ENCODE data around the gene PREB. TPM values are rescaled to one million over a fixed set of nuclear protein-coding genes. Genes with fewer than 3 reads are reported as not detected.
A peak's percentile ranks its signal among the peaks of the same experiment; 100 is the strongest.
"Not testable (repeated sequence)": the region's sequence is repeated elsewhere in the genome, so short reads cannot be mapped to it uniquely, and the experiment has no call there.

The PREB gene
- total RNA-seq, 1 experiment from 2014 or later: 65.3 TPM

DNA sequence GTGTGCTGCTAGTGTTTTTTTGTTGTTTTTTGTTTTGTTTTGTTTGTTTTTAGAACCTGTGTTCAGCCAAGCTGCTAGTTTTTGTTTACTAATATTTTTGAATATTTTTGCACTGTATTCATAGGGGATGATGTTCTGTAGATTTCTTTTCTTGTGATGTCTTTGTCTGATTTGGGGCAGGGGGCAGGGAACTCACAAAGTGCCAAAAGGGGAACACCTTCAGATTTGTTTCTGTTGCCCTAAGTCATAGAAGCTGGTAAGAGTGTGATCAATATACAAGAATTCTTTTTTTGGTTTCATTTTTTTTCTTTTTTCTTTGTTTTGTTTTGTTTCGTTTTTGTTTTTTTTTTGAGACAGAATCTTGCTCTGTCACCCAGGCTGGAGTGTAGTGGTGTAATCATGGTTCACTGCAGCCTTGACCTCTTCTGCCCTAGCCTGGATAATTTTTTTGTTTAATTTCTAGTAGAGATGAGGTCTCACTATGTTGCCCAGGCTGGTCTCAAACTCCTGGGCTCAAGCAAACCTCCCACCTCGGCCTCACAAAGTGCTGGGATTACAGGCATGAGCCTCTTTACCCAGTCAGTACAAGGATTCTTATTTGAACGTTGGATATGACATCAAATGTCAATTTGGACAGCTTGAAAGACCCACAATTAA is 45.0 kb upstream of the PREB start:
- Mint-ChIP-seq H3K36me3 (ENCODE audit: insufficient read depth, unreplicated experiment) (no peaks in the 10 kb centered on the region), H3K27ac (ENCODE audit: unreplicated experiment) (no peak overlapping the region), H3K4me3 (ENCODE audit: unreplicated experiment) (no peak overlapping the region), H3K27me3 (ENCODE audit: insufficient read depth, unreplicated experiment) (no peaks in the 10 kb centered on the region), H3K4me1 (ENCODE audit: low read depth, unreplicated experiment) (peaks cover 8% of the 10 kb centered on the region), H3K9me3 (ENCODE audit: unreplicated experiment) (no peaks in the 10 kb centered on the region)
- no peaks in the 10 kb centered on the region for H3K9me3 ChIP-seq
- no peak for DNase-seq
- BruUV-seq (replicated peaks): no TSS peak
- CTCF ChIA-PET: no interaction called here
- TF ChIP-seq, protein P1, sequence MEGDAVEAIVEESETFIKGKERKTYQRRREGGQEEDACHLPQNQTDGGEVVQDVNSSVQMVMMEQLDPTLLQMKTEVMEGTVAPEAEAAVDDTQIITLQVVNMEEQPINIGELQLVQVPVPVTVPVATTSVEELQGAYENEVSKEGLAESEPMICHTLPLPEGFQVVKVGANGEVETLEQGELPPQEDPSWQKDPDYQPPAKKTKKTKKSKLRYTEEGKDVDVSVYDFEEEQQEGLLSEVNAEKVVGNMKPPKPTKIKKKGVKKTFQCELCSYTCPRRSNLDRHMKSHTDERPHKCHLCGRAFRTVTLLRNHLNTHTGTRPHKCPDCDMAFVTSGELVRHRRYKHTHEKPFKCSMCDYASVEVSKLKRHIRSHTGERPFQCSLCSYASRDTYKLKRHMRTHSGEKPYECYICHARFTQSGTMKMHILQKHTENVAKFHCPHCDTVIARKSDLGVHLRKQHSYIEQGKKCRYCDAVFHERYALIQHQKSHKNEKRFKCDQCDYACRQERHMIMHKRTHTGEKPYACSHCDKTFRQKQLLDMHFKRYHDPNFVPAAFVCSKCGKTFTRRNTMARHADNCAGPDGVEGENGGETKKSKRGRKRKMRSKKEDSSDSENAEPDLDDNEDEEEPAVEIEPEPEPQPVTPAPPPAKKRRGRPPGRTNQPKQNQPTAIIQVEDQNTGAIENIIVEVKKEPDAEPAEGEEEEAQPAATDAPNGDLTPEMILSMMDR (IDR thresholded peaks at IDR 0.05; ENCODE audit: insufficient read depth in 1 of 2, low read depth in 1 of 2, low read length in 1 of 2, severe bottlenecking in 1 of 2, unreplicated experiment in 1 of 2): no peak
- no peak overlapping the region for H3K4me3 ChIP-seq (ENCODE audit: low read depth, low read length)
- peaks cover 5% of the 10 kb centered on the region for H3K4me1 ChIP-seq
- H3K36me3 ChIP-seq (ENCODE audit: control insufficient read depth, insufficient read depth, low read length): no peaks in the 10 kb centered on the region
- no peaks in the 10 kb centered on the region for H3K27me3 ChIP-seq (replicated peaks; ENCODE audit: control insufficient read depth, insufficient read depth, low read length)
- POLR2A ChIA-PET: interaction anchor here (0.7 kb wide), 1 partner anchor 32 kb away, joined by 15 read pairs; the partner anchor contains the start of gene ATRAID
- intact Hi-C loops (cut with micrococcal nuclease; ENCODE audit: unreplicated experiment): no loop called here

DNA sequence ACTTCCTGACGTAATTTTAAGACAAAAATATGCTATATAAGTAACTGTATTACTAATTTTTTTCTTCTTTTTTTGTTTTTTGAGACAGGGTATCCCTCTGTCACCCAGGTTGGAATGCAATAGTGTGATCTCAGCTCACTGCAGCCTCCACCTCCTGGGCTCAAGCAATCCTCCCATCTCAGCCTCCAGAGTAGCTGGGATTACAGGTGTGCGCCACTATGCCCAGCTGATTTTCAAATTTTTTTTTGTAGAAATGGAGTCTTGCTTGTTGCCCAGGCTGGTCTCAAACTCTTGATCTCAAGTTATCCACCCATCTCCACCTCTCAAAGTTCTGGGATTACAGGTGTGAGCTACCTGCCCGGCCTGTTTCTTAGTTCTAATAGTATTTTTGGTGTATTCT is 44.0 kb upstream of the PREB start:
- Histone ChIP-seq H3K4me3 (ENCODE audit: low read depth, low read length) (no peak overlapping the region), H3K27me3 (replicated peaks; ENCODE audit: control insufficient read depth, insufficient read depth, low read length) (no peaks in the 10 kb centered on the region), H3K4me1 (peaks cover 5% of the 10 kb centered on the region), H3K36me3 (ENCODE audit: control insufficient read depth, insufficient read depth, low read length) (no peaks in the 10 kb centered on the region), H3K9me3 (no peaks in the 10 kb centered on the region)
- Mint-ChIP-seq H3K4me3 (ENCODE audit: unreplicated experiment) (no peak overlapping the region), H3K36me3 (ENCODE audit: insufficient read depth, unreplicated experiment) (no peaks in the 10 kb centered on the region), H3K4me1 (ENCODE audit: low read depth, unreplicated experiment) (peaks cover 8% of the 10 kb centered on the region), H3K27ac (ENCODE audit: unreplicated experiment) (no peak overlapping the region), H3K9me3 (ENCODE audit: unreplicated experiment) (no peaks in the 10 kb centered on the region), H3K27me3 (ENCODE audit: insufficient read depth, unreplicated experiment) (no peaks in the 10 kb centered on the region)
- intact Hi-C loops (cut with micrococcal nuclease; ENCODE audit: unreplicated experiment): no loop called here
- ChIA-PET CTCF (interaction anchor here (1.0 kb wide), 1 partner anchor 13 kb away, joined by 4 read pairs; no protein-coding TSS in a partner anchor), POLR2A (no interaction called here)
- TF ChIP-seq, protein P1 (IDR thresholded peaks at IDR 0.05; ENCODE audit: insufficient read depth in 1 of 2, low read depth in 1 of 2, low read length in 1 of 2, severe bottlenecking in 1 of 2, unreplicated experiment in 1 of 2): no peak
- DNase-seq: no peak
- no TSS peak for BruUV-seq (replicated peaks)

DNA sequence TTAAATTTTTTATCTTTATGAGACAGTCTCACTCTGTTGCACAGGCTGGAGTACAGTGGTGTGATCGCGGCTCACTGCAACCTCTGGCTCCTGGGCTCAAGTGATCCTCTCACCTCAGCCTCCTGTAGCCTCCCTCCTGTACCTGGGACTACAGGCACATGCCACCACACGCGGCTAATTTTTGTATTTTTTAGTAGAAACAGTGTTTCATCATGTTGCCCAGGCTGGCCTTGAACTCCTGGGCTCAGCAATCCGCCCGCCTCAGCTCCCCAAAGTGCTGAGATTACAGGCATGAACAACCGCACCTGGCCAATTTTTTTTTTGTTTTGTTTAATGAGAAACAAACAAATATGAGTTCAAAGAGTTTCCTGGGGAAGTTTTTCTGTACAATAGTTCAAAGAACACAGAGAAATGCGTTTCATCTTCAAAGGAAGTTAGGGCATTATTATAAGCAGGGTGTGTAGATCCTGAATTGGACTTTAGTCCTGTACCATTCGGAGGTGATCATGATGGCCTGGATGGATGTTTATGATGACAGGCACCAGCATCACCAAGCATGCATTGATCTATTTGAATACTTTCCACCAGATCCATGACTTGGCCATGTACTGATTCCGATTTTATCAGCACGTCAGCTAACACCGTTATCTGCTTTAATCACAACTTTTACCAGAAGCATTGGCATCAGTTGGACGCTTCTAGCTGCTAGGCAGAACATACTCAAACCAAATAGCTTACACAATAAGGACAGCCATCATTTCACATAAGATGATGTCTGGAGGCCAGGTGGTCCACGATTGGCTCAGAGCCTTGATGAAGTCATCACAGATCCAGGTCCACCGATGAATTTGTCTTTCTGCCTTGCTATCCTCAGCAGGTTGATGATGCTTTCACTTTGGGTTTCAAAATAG is 43.3 kb upstream of the PREB start:
- H3K36me3 Mint-ChIP-seq (ENCODE audit: insufficient read depth, unreplicated experiment): no peaks in the 10 kb centered on the region
- no peak overlapping the region for H3K4me3 Mint-ChIP-seq (ENCODE audit: unreplicated experiment)
- ChIA-PET CTCF (interaction anchor here (0.9 to 1.0 kb wide), 2 partner anchors 14 to 78 kb away, joined by 3 to 4 read pairs; no protein-coding TSS in a partner anchor), POLR2A (no interaction called here)
- no peaks in the 10 kb centered on the region for H3K9me3 ChIP-seq
- H3K4me1 Mint-ChIP-seq (ENCODE audit: low read depth, unreplicated experiment): peaks cover 8% of the 10 kb centered on the region
- intact Hi-C loops (cut with micrococcal nuclease; ENCODE audit: unreplicated experiment): no loop called here
- TF ChIP-seq, protein P1 (IDR thresholded peaks at IDR 0.05; ENCODE audit: insufficient read depth in 1 of 2, low read depth in 1 of 2, low read length in 1 of 2, severe bottlenecking in 1 of 2, unreplicated experiment in 1 of 2): no peak
- H3K27ac Mint-ChIP-seq (ENCODE audit: unreplicated experiment): no peak overlapping the region
- peaks cover 5% of the 10 kb centered on the region for H3K4me1 ChIP-seq
- H3K4me3 ChIP-seq (ENCODE audit: low read depth, low read length): no peak overlapping the region
- no peaks in the 10 kb centered on the region for H3K27me3 ChIP-seq (replicated peaks; ENCODE audit: control insufficient read depth, insufficient read depth, low read length)
- no TSS peak for BruUV-seq (replicated peaks)
- H3K9me3 Mint-ChIP-seq (ENCODE audit: unreplicated experiment): no peaks in the 10 kb centered on the region
- DNase-seq: peak in 1 of 2 experiments; percentile 29
- no peaks in the 10 kb centered on the region for H3K27me3 Mint-ChIP-seq (ENCODE audit: insufficient read depth, unreplicated experiment)
- no peaks in the 10 kb centered on the region for H3K36me3 ChIP-seq (ENCODE audit: control insufficient read depth, insufficient read depth, low read length)

DNA sequence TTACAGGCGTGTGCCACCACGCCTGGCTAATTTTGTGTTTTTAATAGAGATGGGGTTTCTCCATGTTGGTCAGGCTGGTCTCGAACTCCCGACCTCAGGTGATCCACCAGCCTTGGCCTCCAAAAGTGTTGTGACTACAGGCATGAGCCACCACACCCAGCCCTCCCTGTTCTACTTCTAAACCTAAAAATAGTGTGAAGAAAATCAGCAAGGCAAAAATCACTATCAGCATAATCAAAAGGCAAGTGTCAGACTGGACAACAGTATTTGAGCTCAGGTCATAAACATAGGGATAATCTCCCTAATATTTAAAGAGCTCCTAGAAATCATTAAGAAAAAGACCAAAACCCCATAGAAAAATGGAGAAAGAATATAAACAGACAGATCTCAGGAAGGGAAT is 41.3 kb upstream of the PREB start:
- H3K4me3 ChIP-seq (ENCODE audit: low read depth, low read length); H3K36me3 Mint-ChIP-seq (ENCODE audit: insufficient read depth, unreplicated experiment); H3K27me3 Mint-ChIP-seq (ENCODE audit: insufficient read depth, unreplicated experiment); H3K4me1 ChIP-seq; H3K4me1 Mint-ChIP-seq (ENCODE audit: low read depth, unreplicated experiment); H3K9me3 ChIP-seq; H3K9me3 Mint-ChIP-seq (ENCODE audit: unreplicated experiment); H3K27ac Mint-ChIP-seq (ENCODE audit: unreplicated experiment); H3K27me3 ChIP-seq (replicated peaks; ENCODE audit: control insufficient read depth, insufficient read depth, low read length); BruUV-seq (replicated peaks); H3K36me3 ChIP-seq (ENCODE audit: control insufficient read depth, insufficient read depth, low read length); intact Hi-C loops (cut with micrococcal nuclease; ENCODE audit: unreplicated experiment); DNase-seq; H3K4me3 Mint-ChIP-seq (ENCODE audit: unreplicated experiment): not testable (repeated sequence)
- POLR2A ChIA-PET: interaction anchor here (1.0 kb wide), 1 partner anchor 36 kb away, joined by 3 read pairs; the partner anchor contains the start of genes ATRAID and SLC5A6
- CTCF ChIA-PET: interaction anchor here (1.4 kb wide), 1 partner anchor 24 kb away, joined by 3 read pairs; no protein-coding TSS in a partner anchor

All from Caco-2 (cell line).